ENCODE data around the gene SQOR.

SQOR gene

DNA sequence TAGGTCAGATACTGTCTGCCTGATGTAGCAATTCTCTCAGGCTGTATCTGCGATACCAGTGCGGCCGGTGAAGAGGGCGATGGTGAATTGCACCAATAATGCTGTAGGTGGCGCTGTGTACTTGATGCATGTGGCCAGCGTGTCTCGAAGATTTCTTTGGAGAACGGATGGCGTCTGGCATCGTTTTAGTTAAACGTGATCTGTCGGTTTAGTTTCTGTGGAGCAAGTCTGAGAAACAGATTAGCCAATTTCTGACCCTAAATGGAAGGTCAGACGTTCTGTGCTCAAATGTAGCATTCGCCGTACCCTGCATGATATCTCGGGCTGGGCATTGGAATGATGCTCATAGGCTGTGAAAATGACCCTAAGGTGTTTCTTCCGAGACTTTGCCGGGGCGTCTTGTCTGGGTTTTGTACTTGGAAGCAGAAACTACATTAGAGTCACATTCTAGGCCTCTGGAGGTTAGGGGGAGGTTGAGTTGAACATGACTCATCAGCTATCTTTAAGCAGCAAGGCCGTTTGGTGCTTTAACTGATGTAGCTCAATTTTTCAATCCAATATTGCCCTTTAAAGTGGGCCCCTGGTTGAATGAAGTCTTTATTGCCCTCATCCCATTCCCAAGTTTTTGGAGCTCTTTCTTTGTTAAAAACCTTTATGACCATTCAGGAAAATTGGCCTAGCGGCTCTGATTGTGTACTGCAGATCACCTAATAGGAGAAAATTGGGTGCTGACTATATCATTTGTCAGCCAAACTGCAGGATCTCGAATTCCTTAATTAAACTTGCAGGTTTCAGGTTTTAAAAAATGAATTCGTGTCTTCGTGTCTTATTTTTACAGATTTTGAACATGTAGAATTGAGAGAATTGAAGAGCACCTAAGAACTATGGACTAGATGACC, 80.0 kb downstream of the SQOR start:
- peak; percentile 93 for DNase-seq

DNA sequence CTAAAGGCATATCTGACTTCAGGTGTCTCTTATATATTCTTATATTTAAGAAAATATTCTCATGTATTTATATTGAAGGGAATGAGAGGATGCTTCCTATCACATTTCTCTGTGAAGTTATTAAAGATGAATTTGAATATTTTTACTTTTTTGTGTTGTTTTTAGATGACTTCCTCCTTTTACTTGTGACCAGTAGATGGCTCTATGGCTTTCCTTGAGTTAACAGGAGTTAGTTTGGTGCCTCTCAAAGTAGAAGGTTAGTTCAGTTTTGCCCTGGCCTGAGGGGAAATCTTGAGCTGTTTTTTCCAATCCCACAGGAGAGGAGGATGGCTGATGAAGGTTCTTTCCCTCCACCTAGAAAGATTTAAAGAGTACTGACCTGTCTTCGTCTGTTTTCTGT, 80.7 kb downstream of the SQOR start:
- peak; percentile 60 for DNase-seq

DNA sequence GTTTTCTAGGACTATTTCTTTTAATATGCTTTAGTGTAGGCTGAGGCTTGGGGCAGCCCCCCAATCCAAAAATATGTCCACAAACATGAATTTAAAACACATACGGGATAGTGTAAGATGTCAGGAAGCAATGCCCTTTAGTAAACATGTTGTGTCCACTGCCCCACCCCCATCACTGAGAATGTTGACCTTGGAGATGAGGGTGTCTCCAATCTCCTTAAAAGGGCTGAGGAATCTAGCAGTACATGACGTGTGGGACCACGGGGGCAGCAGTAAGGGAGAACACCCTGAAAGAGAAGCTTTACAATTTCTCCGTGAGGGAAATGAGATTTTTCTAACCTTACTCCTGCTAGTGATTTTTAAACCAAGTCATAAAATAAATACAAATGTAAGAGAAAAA, 84.7 kb downstream of the SQOR start:
- peak; percentile 52 for DNase-seq

DNA sequence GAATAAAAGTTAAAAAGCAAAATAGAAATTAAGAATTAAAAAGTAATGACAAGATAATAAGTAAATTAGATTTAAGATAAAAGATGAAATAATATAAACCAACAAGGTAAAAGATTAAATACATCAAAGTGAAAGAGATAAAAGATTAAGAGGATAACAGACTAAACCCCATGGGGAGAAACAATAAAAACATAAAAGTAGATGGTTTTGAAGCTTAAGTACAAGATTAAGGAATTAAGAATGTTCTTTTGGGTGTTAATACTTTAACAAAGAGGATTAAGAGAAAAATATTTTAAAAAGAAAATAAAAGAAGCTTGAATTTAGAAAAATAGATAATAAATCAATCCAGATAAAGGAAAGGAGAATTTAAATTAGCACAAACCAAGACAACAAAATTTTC, 85.4 kb downstream of the SQOR start:
- peak; percentile 9 for DNase-seq

DNA sequence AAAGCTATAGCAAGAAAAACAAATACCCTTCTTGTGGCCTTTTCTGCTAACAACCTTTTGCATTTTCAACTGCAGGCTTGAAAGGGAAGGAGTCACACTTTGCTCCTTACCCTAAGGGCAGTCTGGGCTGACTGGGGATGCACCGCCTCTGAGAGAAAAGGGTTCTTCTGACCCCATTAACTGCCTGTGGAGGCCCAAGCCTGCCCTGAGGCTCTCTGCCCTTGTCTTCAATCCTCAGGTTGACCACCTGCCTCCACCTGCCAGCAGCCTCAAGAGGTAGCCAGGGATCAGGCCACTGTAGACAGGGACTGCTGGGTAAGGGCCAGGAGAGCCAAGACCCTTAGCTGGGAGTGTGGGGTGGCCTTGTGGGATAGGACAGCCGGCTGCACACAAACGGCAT, 93.8 kb downstream of the SQOR start:
- DNase-seq: no peak

DNA sequence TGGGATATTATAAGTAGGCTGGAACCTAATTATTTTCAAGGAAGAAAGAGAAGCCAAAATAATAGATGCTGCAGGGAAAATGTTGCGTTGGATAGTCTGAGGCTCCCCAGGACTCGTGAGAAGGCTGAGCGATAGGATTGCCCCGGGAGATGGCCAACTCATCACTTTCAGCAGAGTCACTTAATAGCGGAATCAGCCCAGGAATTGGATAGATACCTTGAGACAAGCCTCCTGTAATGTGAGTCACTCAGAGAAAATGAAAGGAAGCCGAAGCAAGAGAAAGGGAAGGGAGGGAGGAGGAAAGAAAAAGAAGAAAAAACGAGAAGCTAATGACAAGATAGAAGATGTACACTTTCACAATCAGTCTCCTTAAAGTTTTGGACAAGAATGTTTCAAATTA, 94.3 kb downstream of the SQOR start:
- no peak for DNase-seq

DNA sequence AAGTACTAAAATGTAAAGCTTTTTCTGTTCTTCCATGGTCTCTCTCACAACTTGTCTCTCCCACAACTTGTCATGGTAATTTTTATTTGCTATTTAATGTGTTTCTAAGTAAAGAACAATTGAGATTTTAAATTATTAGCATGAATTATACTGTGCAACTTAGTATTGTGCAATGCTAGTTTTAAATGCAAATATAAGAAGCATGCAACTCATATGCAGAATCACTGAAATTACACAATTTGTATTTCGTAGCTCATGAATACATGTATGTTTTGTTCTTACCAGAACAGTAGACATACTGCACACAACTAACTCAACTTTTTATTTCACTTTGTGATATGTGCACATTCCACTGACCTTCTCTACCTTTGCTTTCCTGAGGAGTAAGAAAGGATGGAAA, 96.5 kb downstream of the SQOR start:
- DNase-seq: no peak

DNA sequence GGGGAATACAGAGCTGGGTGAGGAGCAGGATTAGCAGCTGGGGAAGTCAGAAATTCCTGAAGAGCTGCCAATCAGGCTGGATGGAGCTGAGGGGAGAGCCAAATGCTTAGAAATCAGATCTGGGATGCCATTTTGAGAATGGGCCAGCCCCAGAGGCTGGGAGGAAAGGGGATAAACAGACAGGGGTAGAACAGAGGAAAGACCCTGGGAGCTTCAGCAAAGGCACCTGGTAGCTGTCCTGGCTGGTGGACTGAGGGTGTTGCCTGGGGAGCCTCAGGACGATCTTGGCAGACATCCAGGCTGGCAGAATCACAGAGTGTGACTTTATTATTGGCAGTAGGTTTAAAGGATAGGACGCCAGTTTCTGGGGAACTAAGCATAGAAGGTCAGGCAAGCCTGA, 97.8 kb downstream of the SQOR start:
- peak; percentile 86 for DNase-seq

DNA sequence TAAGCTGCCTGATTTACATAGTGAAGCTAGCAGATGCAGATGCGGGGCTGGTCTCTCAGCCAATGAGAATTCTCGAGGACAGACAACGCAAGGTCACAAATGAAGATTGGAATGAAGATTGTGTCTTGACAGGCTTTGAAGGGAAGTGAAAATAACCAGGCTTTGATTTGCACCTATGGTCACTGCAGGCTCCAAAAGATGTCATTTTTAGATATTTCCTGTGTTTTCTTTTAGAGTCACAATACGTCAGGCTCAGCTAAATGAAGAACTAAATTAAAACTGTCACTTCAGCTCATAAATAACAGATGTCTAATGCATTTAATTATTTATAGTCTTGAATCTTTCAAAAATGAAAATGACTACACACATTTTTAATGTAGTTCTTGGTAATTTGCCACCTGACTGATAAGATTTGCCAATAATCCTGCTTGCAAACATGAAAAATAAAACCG, 99.5 kb downstream of the SQOR start:
- DNase-seq: no peak
